Liver (tissue), 9 donors: Measurements from ENCODE around the gene PTPRD. TPM values are rescaled to one million over a fixed set of nuclear protein-coding genes. Genes with fewer than 3 reads are reported as not detected.

Experiments
- DNase-seq: peaks from one replicate; pipeline ENCODE4 v3.0.0-alpha.2; 2017; ENCODE audit warnings: low spot score
- H3K27ac ChIP-seq, 2 donors: one replicate each; pipeline ENCODE4 v1.7.0; 2013; ENCODE audit warnings: inconsistent platforms in 2 of 2, low read length in 2 of 2, control low read depth in 1 of 2, low read depth in 1 of 2, mild to moderate bottlenecking in 1 of 2
- H3K27me3 ChIP-seq, 4 donors: one replicate each; pipeline versions ENCODE4 v1.6.1 to v1.7.0; 2013; ENCODE audit warnings: low read length in 3 of 4, inconsistent platforms in 1 of 4, mild to moderate bottlenecking in 1 of 4, moderate library complexity in 1 of 4; ENCODE audit not compliant: control insufficient read depth in 4 of 4, insufficient read depth in 4 of 4
- H3K36me3 ChIP-seq, 4 donors: one replicate each; pipeline versions ENCODE4 v1.6.1 to v1.7.0; 2013; ENCODE audit warnings: low read length in 3 of 4, mild to moderate bottlenecking in 3 of 4, low read depth in 1 of 4, moderate library complexity in 1 of 4; ENCODE audit not compliant: control insufficient read depth in 4 of 4, insufficient read depth in 3 of 4
- H3K4me1 ChIP-seq, 4 donors: one replicate each; pipeline versions ENCODE4 v1.6.1 to v1.7.0; 2013; ENCODE audit warnings: low read length in 3 of 4, mild to moderate bottlenecking in 3 of 4, moderate library complexity in 1 of 4; ENCODE audit not compliant: control insufficient read depth in 4 of 4, insufficient read depth in 4 of 4
- H3K4me3 ChIP-seq, 3 donors: one replicate each; pipeline versions ENCODE4 v1.6.1 to v1.7.0; 2013; ENCODE audit warnings: low read length in 3 of 3, control low read depth in 1 of 3, low read depth in 1 of 3, mild to moderate bottlenecking in 1 of 3
- H3K9ac ChIP-seq, 2 donors: one replicate each; pipeline ENCODE4 v1.7.0; 2013; ENCODE audit warnings: low read length in 2 of 2, mild to moderate bottlenecking in 2 of 2, moderate library complexity in 2 of 2, control low read depth in 1 of 2, low read depth in 1 of 2
- H3K9me3 ChIP-seq, 4 donors: one replicate each; pipeline versions ENCODE4 v1.6.1 to v1.7.0; 2013; ENCODE audit warnings: low read length in 3 of 4; ENCODE audit not compliant: control insufficient read depth in 4 of 4
- EGR1 ChIP-seq, 2 donors: IDR thresholded peaks; 2 replicates each; pipeline ENCODE4 v1.6.1; 2016 to 2018; ENCODE audit warnings: antibody characterized with exemption in 2 of 2, low read depth in 2 of 2
- FOXA1 ChIP-seq: IDR thresholded peaks from 2 replicates; pipeline ENCODE4 v1.6.1; 2016; ENCODE audit warnings: antibody characterized with exemption
- FOXA2 ChIP-seq: IDR thresholded peaks from 2 replicates; pipeline ENCODE4 v1.6.1; 2016; ENCODE audit warnings: antibody characterized with exemption
- GABPA ChIP-seq, 2 donors: IDR thresholded peaks in 1 of 2; conservative IDR thresholded peaks in 1 of 2; 2 replicates each; pipeline ENCODE4 v1.6.1; 2016; ENCODE audit warnings: antibody characterized with exemption in 2 of 2, mild to moderate bottlenecking in 1 of 2, moderate library complexity in 1 of 2
- HNF4A ChIP-seq, 2 donors: conservative IDR thresholded peaks; 2 replicates each; pipeline ENCODE4 v1.6.1; 2016; ENCODE audit warnings: antibody characterized with exemption in 2 of 2, mild to moderate bottlenecking in 2 of 2
- HNF4G ChIP-seq: IDR thresholded peaks from 2 replicates; pipeline ENCODE4 v1.6.1; 2016; ENCODE audit warnings: antibody characterized with exemption
- JUND ChIP-seq, 2 donors: IDR thresholded peaks; 2 replicates each; pipeline ENCODE4 v1.6.1; 2016; ENCODE audit warnings: antibody characterized with exemption in 2 of 2
- NR2F2 ChIP-seq: IDR thresholded peaks from 2 replicates; pipeline ENCODE4 v1.6.1; 2016; ENCODE audit warnings: antibody characterized with exemption
- RAD21 ChIP-seq, 2 donors: IDR thresholded peaks; 2 replicates each; pipeline ENCODE4 v1.6.1; 2016; ENCODE audit warnings: antibody characterized with exemption in 2 of 2, mild to moderate bottlenecking in 2 of 2
- REST ChIP-seq: IDR thresholded peaks from 2 replicates; pipeline ENCODE4 v1.6.1; 2016; ENCODE audit warnings: antibody characterized with exemption, mild to moderate bottlenecking
- RXRA ChIP-seq, 2 donors: IDR thresholded peaks; 2 replicates each; pipeline ENCODE4 v1.6.1; 2017 to 2018; ENCODE audit warnings: antibody characterized with exemption in 2 of 2, mild to moderate bottlenecking in 1 of 2
- TAF1 ChIP-seq: conservative IDR thresholded peaks from 2 replicates; pipeline ENCODE4 v1.6.1; 2016; ENCODE audit warnings: antibody characterized with exemption, mild to moderate bottlenecking
- YY1 ChIP-seq: IDR thresholded peaks from 2 replicates; pipeline ENCODE4 v1.6.1; 2016; ENCODE audit warnings: antibody characterized with exemption, mild to moderate bottlenecking
- WGBS: extraction: QIAGEN DNeasy Blood & Tissue Kit; methylation state at CpG from one replicate; pipeline ENCODE4 v1.1.7; 2013; 5-methylcytosine and 5-hydroxymethylcytosine counted together
- polyA plus RNA-seq, 2 donors: library from polyadenylated mRNA; stranded (reverse) in 1 of 2; unstranded in 1 of 2; fragments of 200-250 nt in 1 of 2; fragments of >200 nt in 1 of 2; fragmentation: Nextera tagmentation in 1 of 2; extraction: Ambion mirVana in 1 of 2; gene quantifications; one replicate each; pipeline versions ENCODE4 v1.2.1 to v1.2.3, GENCODE V29; 2013 to 2015
- total RNA-seq, 2 donors: library from RNA; depleted of rRNA; stranded (reverse); fragments of >200 nt; gene quantifications; one replicate each; pipeline ENCODE4 v1.2.3, GENCODE V29; 2014
- TF ChIP-seq, protein P1 (sequence below): IDR thresholded peaks from 2 replicates; pipeline ENCODE4 v1.6.1; 2016; ENCODE audit warnings: antibody characterized with exemption
- TF ChIP-seq, protein P2 (sequence below): fragments of 150-350 bp; IDR thresholded peaks from 2 replicates; pipeline ENCODE4 v1.5.1; 2017; ENCODE audit warnings: improper control_type of control experiment, low read depth, low read length; ENCODE audit not compliant: missing input control
- donor health status: healthy.
- donor health status: healthy.
- donor health status: healthy.
- donor health status: healthy.
- donor health status: healthy.

Gene PTPRD
- total and polyA plus RNA-seq, 4 donors = 0.78 to 34.2 (median 4.7) TPM

DNA sequence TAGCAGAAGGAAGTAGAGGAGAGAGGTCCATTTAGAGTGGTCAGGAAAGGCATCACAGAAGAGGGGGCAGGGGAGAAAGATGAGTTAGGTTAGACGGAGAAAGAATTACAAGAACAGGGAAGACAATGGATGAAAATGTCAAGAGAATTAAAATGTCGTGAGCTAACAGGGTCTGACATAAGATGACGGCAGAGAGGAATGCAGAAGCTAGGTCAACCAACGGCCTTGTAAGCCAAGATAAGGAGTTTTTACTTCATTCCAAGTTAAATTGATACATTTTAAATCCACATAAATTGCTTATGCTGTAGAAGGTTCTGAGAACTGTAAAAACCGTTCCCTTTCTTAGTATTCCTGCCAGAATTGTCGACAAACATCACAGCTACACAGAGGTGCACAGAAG, 1916.3 kb downstream of the PTPRD start:
- H3K9me3 ChIP-seq = no peaks in the 10 kb centered on the region
- no peak for TF ChIP-seq HNF4G
- no peak for TF ChIP-seq HNF4A (conservative IDR thresholded peaks at IDR 0.05)
- no peak for TF ChIP-seq GABPA (IDR thresholded peaks at IDR 0.05 in 1 of 2, conservative IDR thresholded peaks at IDR 0.05 in 1 of 2)
- no peak for TF ChIP-seq FOXA2
- no peak for TF ChIP-seq FOXA1
- no peak for TF ChIP-seq TAF1
- TF ChIP-seq, protein P1, sequence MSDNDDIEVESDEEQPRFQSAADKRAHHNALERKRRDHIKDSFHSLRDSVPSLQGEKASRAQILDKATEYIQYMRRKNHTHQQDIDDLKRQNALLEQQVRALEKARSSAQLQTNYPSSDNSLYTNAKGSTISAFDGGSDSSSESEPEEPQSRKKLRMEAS = no peak
- TF ChIP-seq JUND (IDR thresholded peaks at IDR 0.05) = no peak
- no peak for TF ChIP-seq EGR1 (IDR thresholded peaks at IDR 0.05; ENCODE audit: low read depth in 2 of 2)
- TF ChIP-seq YY1 = no peak
- TF ChIP-seq RXRA (IDR thresholded peaks at IDR 0.05) = no peak
- WGBS = 89% methylated on average over 6 of the region's 6 CpGs
- no peak overlapping the region for H3K4me3 ChIP-seq
- no peaks in the 10 kb centered on the region for H3K4me1 ChIP-seq
- H3K9ac ChIP-seq = no peak overlapping the region
- H3K36me3 ChIP-seq = no peaks in the 10 kb centered on the region
- no peak overlapping the region for H3K27ac ChIP-seq
- DNase-seq = no peak
- H3K27me3 ChIP-seq = no peaks in the 10 kb centered on the region

GRCh38 chr9:8694983-8695588, 1917.7 kb downstream of the PTPRD start:
- H3K36me3 ChIP-seq = no peaks in the 10 kb centered on the region
- no peak for TF ChIP-seq REST
- TF ChIP-seq EGR1 (IDR thresholded peaks at IDR 0.05; ENCODE audit: low read depth in 2 of 2) = no peak
- TF ChIP-seq FOXA2 = no peak
- no peak for TF ChIP-seq YY1
- TF ChIP-seq JUND (IDR thresholded peaks at IDR 0.05) = no peak
- no peak for TF ChIP-seq HNF4A (conservative IDR thresholded peaks at IDR 0.05)
- no peak for TF ChIP-seq NR2F2
- TF ChIP-seq, protein P2, sequence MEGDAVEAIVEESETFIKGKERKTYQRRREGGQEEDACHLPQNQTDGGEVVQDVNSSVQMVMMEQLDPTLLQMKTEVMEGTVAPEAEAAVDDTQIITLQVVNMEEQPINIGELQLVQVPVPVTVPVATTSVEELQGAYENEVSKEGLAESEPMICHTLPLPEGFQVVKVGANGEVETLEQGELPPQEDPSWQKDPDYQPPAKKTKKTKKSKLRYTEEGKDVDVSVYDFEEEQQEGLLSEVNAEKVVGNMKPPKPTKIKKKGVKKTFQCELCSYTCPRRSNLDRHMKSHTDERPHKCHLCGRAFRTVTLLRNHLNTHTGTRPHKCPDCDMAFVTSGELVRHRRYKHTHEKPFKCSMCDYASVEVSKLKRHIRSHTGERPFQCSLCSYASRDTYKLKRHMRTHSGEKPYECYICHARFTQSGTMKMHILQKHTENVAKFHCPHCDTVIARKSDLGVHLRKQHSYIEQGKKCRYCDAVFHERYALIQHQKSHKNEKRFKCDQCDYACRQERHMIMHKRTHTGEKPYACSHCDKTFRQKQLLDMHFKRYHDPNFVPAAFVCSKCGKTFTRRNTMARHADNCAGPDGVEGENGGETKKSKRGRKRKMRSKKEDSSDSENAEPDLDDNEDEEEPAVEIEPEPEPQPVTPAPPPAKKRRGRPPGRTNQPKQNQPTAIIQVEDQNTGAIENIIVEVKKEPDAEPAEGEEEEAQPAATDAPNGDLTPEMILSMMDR = no peak
- TF ChIP-seq FOXA1 = no peak
- TF ChIP-seq, protein P1 = no peak
- TF ChIP-seq RAD21 (IDR thresholded peaks at IDR 0.05) = no peak
- no peak for TF ChIP-seq GABPA (IDR thresholded peaks at IDR 0.05 in 1 of 2, conservative IDR thresholded peaks at IDR 0.05 in 1 of 2)
- H3K4me3 ChIP-seq = no peak overlapping the region
- no peak overlapping the region for H3K9ac ChIP-seq
- 82% methylated on average over 4 of the region's 4 CpGs for WGBS
- DNase-seq = no peak
- no peaks in the 10 kb centered on the region for H3K27me3 ChIP-seq
- no peaks in the 10 kb centered on the region for H3K9me3 ChIP-seq
- no peak overlapping the region for H3K27ac ChIP-seq
- no peaks in the 10 kb centered on the region for H3K4me1 ChIP-seq
